Natural killer cell (primary cell): ENCODE data around the gene GCG. TPM values are rescaled to one million over a fixed set of nuclear protein-coding genes. Genes with fewer than 3 reads are reported as not detected.

Source experiments
- ATAC-seq, 3 donors: fragments of 150-1000 bp in 2 of 3; fragments of 200-7000 bp in 1 of 3; cut with Tn5 transposase; 1 replicate in 1 of 3; 2 replicates in 2 of 3; pipeline ENCODE4 v1.10.0; 2021; ENCODE audit warnings: mild to moderate bottlenecking in 2 of 3, moderate library complexity in 2 of 3
- DNase-seq, 2 donors: peaks; one replicate each; pipeline versions ENCODE4 v3.0.0 to v3.0.0-alpha.2; 2013 to 2021; ENCODE audit warnings: mixed read lengths in 1 of 2
- H3K27ac ChIP-seq: one replicate; pipeline ENCODE4 v1.5.1; 2013; ENCODE audit warnings: mild to moderate bottlenecking, low read length
- H3K27me3 ChIP-seq: one replicate; pipeline ENCODE4 v1.6.1; 2013; ENCODE audit warnings: low read length; ENCODE audit not compliant: control insufficient read depth, insufficient read depth
- H3K36me3 ChIP-seq: one replicate; pipeline ENCODE4 v1.6.1; 2013; ENCODE audit warnings: low read length; ENCODE audit not compliant: control insufficient read depth, insufficient read depth
- H3K4me1 ChIP-seq: one replicate; pipeline ENCODE4 v1.6.1; 2013; ENCODE audit warnings: low read length; ENCODE audit not compliant: control insufficient read depth, insufficient read depth
- H3K4me3 ChIP-seq: one replicate; pipeline ENCODE4 v1.5.1; 2013; ENCODE audit warnings: low read length
- H3K9me3 ChIP-seq: one replicate; pipeline ENCODE4 v1.6.1; 2013; ENCODE audit warnings: low read length; ENCODE audit not compliant: control insufficient read depth, insufficient read depth
- H3K27ac Mint-ChIP-seq, 2 donors: one replicate each; pipeline ENCODE4 v1.8.0; 2022; ENCODE audit warnings: mild to moderate bottlenecking in 2 of 2, mixed read lengths in 2 of 2, moderate library complexity in 1 of 2
- H3K27me3 Mint-ChIP-seq, 2 donors: one replicate each; pipeline ENCODE4 v1.8.0; 2022; ENCODE audit warnings: low read depth in 2 of 2, mixed read lengths in 2 of 2
- H3K36me3 Mint-ChIP-seq: one replicate; pipeline ENCODE4 v1.8.0; 2022; ENCODE audit warnings: mixed read lengths
- H3K4me1 Mint-ChIP-seq, 2 donors: one replicate each; pipeline ENCODE4 v1.8.0; 2022; ENCODE audit warnings: mixed read lengths in 2 of 2
- H3K4me3 Mint-ChIP-seq: one replicate; pipeline ENCODE4 v1.8.0; 2022; ENCODE audit warnings: mild to moderate bottlenecking, moderate library complexity, mixed read lengths
- H3K9me3 Mint-ChIP-seq, 2 donors: one replicate each; pipeline ENCODE4 v1.8.0; 2022; ENCODE audit warnings: mixed read lengths in 2 of 2
- WGBS: methylation state at CpG from one replicate; pipeline ENCODE4 v1.1.7; 2013; ENCODE audit warnings: missing lambda C conversion rate; ENCODE audit not compliant: insufficient coverage; 5-methylcytosine and 5-hydroxymethylcytosine counted together
- intact Hi-C: fragments of 100-400 bp; cut with micrococcal nuclease; formaldehyde crosslinking; loops from one replicate; pipeline ENCODE4 v1.14.2; 2022
- total RNA-seq, 4 donors: library from RNA; stranded (reverse); fragments of 120-200 nt in 1 of 4; gene quantifications; one replicate each; pipeline versions ENCODE4 v1.2.3 to v1.2.4, GENCODE V29; 2013 to 2022
- TF ChIP-seq, protein P1 (sequence below): fragments of 200-600 bp; IDR thresholded peaks from one replicate; pipeline ENCODE4 v1.8.0; 2022; ENCODE audit warnings: antibody characterized with exemption

The GCG gene
- total RNA-seq, 3 donors from 2014 or later (not counting 1 experiment from before 2014, with no cell fraction given) = not detected

DNA sequence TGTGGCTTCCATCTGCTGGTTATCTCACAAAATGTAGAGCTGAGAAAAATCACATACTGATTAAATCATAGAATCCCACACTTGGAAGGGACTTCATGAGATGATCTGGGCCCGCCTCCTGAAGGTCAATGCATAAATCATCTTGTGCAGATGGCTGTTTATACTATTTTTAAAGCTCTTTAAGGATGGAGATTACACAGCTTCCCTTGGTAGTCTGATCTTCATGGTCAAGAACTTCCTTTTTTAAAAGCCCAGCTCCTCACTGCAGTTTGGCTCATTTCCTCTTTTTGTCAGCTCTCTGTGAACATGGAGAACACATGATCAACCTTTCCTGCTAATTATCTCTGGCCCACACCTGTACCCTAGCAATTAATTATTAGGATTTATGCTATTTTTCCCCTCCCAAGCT, 25.9 kb downstream of the GCG start:
- no peak overlapping the region for H3K4me3 Mint-ChIP-seq
- H3K36me3 Mint-ChIP-seq = no peaks in the 10 kb centered on the region
- Histone ChIP-seq H3K27ac (no peak overlapping the region), H3K36me3 (no peaks in the 10 kb centered on the region), H3K9me3 (no peaks in the 10 kb centered on the region), H3K4me1 (no peaks in the 10 kb centered on the region), H3K4me3 (no peak overlapping the region), H3K27me3 (no peaks in the 10 kb centered on the region)
- H3K27me3 Mint-ChIP-seq = peaks cover 0 to 19% of the 10 kb centered on the region in 2 donors
- DNase-seq = no peak
- TF ChIP-seq, protein P1, sequence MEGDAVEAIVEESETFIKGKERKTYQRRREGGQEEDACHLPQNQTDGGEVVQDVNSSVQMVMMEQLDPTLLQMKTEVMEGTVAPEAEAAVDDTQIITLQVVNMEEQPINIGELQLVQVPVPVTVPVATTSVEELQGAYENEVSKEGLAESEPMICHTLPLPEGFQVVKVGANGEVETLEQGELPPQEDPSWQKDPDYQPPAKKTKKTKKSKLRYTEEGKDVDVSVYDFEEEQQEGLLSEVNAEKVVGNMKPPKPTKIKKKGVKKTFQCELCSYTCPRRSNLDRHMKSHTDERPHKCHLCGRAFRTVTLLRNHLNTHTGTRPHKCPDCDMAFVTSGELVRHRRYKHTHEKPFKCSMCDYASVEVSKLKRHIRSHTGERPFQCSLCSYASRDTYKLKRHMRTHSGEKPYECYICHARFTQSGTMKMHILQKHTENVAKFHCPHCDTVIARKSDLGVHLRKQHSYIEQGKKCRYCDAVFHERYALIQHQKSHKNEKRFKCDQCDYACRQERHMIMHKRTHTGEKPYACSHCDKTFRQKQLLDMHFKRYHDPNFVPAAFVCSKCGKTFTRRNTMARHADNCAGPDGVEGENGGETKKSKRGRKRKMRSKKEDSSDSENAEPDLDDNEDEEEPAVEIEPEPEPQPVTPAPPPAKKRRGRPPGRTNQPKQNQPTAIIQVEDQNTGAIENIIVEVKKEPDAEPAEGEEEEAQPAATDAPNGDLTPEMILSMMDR = no peak
- no peak for ATAC-seq
- H3K4me1 Mint-ChIP-seq = no peaks in the 10 kb centered on the region
- intact Hi-C loops = no loop called here
- WGBS = 17% methylated on average over 1 of the region's 1 CpG
- no peaks in the 10 kb centered on the region for H3K9me3 Mint-ChIP-seq
- H3K27ac Mint-ChIP-seq = no peak overlapping the region

DNA sequence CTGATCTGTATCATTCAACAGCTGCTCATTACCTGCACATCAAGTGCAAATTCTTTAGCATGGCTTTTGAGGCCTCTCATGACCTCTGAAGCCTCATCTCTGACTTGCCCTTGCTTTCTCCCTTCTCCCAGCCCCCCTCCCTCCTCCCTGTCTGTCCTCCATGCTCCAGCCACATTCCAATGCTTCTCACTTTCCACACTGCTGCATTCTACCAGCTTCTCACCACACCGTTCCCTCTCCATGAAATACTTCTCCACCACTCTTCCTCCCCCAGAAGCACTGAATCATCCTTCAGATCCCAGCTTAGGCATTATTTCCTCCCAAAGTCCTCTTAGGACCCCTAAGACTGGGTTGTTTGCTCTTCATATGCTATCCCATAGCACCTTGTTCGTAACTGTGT, 26.9 kb downstream of the GCG start:
- H3K9me3 ChIP-seq = no peaks in the 10 kb centered on the region
- no peak for ATAC-seq
- TF ChIP-seq, protein P1 = no peak
- H3K4me3 Mint-ChIP-seq = no peak overlapping the region
- no peaks in the 10 kb centered on the region for H3K27me3 ChIP-seq
- no peaks in the 10 kb centered on the region for H3K36me3 Mint-ChIP-seq
- 98% methylated on average over 2 of the region's 2 CpGs for WGBS
- no peak for DNase-seq
- intact Hi-C loops = no loop called here
- no peaks in the 10 kb centered on the region for H3K4me1 Mint-ChIP-seq
- H3K9me3 Mint-ChIP-seq = no peaks in the 10 kb centered on the region
- no peaks in the 10 kb centered on the region for H3K36me3 ChIP-seq
- H3K4me3 ChIP-seq = no peak overlapping the region
- no peak overlapping the region for H3K27ac Mint-ChIP-seq
- no peak overlapping the region for H3K27ac ChIP-seq
- peaks cover 0 to 10% of the 10 kb centered on the region in 2 donors for H3K27me3 Mint-ChIP-seq
- no peaks in the 10 kb centered on the region for H3K4me1 ChIP-seq

DNA sequence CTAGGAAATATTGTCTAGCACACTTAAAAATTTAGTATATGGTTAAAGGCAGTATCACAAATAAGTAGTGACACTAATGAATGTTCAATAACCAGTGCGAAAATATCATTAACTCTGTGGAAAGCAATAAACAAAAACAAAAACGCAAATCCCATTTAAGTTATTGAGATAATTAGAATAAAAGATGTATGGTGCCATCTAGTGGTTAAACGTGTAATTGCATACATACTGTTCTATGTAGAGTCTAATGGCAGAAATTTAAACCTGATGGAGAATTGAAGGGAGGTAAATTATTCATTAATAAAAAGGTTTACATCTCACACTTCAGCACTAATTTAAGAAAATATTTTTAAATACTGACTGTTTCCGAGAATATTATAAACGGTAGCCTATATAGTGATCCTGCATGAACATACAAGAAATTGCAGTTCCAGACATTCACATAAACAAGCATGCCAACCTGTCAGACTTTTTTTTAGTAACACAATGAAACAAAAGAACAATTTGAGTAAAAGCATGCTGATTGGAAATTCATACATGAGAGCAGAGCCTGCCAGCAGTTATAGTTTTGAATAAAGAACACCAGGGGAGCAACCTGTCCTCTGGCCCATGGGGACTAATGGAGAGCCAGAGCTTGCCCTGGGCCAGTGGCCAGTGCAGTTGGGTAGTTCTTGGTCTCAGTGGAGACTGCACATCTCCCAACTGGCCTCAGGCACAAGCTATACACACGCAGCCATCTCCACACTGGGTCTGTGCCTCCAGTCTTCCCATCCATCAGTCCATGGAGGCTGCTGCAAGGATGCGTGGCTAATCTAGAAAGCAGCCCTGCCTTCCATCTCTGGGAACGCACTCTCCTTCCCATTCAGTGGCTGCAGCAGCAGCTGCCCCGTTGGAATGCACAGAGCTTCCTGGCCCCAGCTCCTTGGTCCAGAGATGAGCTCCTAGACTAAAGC, 28.0 kb downstream of the GCG start:
- no peak overlapping the region for H3K27ac Mint-ChIP-seq
- no peaks in the 10 kb centered on the region for H3K36me3 Mint-ChIP-seq
- no peaks in the 10 kb centered on the region for H3K4me1 ChIP-seq
- WGBS = 82% methylated on average over 6 of the region's 9 CpGs
- H3K27me3 ChIP-seq = no peaks in the 10 kb centered on the region
- no peaks in the 10 kb centered on the region for H3K9me3 Mint-ChIP-seq
- no peaks in the 10 kb centered on the region for H3K9me3 ChIP-seq
- H3K4me1 Mint-ChIP-seq = no peaks in the 10 kb centered on the region
- H3K36me3 ChIP-seq = no peaks in the 10 kb centered on the region
- H3K27me3 Mint-ChIP-seq = no peaks in the 10 kb centered on the region
- no peak overlapping the region for H3K4me3 ChIP-seq
- H3K4me3 Mint-ChIP-seq = no peak overlapping the region
- TF ChIP-seq, protein P1 = peak; percentile 95
- ATAC-seq = peak; percentile 72 to 79 (median 74)
- intact Hi-C loops = loop anchor here (1.0 to 5.0 kb wide), 2 partner anchors 178 to 902 kb away; no protein-coding TSS in a partner anchor
- DNase-seq = peak in 1 of 2 donors; percentile 85
- H3K27ac ChIP-seq = no peak overlapping the region
